ENCODE data around the gene CTSO.

Gene CTSO

DNA sequence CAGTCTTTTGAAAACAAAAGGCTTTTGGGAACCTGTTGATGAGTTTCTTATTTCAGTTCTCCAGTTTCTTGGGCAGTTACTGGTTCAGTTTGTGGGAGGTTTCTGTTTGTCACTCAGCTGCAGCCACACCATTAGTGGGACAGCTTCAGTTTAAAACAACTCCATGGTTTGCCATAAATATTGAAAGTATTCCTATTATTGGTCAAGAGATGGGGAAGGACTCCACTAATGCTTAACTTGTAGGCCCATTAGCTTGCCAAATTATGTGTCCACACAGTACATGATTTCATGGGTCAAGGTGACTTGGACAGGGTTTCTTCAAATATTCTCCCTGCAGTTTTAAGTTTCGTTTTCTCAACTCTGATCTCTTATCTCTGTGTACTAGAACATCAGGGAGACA lies 72.1 kb downstream of the CTSO start:
- TF ChIP-seq, protein P1, sequence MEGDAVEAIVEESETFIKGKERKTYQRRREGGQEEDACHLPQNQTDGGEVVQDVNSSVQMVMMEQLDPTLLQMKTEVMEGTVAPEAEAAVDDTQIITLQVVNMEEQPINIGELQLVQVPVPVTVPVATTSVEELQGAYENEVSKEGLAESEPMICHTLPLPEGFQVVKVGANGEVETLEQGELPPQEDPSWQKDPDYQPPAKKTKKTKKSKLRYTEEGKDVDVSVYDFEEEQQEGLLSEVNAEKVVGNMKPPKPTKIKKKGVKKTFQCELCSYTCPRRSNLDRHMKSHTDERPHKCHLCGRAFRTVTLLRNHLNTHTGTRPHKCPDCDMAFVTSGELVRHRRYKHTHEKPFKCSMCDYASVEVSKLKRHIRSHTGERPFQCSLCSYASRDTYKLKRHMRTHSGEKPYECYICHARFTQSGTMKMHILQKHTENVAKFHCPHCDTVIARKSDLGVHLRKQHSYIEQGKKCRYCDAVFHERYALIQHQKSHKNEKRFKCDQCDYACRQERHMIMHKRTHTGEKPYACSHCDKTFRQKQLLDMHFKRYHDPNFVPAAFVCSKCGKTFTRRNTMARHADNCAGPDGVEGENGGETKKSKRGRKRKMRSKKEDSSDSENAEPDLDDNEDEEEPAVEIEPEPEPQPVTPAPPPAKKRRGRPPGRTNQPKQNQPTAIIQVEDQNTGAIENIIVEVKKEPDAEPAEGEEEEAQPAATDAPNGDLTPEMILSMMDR (IDR thresholded peaks at IDR 0.05; ENCODE audit: low read depth, low read length), result no peak

DNA sequence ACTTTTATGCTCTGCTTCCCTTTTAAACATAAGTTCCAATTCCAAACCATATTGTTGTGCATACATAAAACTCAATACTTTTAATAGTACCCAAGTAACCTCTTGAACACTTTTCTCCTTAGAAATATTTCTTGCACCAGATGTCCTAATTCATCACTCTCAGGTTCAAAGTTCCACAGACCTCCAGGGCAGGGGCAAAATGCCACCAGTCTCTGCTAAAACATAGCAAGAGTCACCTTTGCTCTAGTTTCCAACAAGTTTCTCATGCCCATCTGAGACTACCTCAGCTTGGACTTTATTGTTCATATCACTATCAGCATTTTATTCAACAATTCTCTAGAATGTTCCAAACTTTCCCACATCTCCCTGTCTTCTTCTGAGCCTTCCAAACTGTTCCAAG lies 73.9 kb downstream of the CTSO start:
- no peak overlapping the region for H3K4me3 ChIP-seq (ENCODE audit: low read depth, low read length)
- TF ChIP-seq, protein P1 (IDR thresholded peaks at IDR 0.05; ENCODE audit: low read depth, low read length), result no peak

More for the DNA sequence above, 72.1 kb downstream of the CTSO start:
- no peak overlapping the region for H3K4me3 ChIP-seq (ENCODE audit: low read depth, low read length)

DNA sequence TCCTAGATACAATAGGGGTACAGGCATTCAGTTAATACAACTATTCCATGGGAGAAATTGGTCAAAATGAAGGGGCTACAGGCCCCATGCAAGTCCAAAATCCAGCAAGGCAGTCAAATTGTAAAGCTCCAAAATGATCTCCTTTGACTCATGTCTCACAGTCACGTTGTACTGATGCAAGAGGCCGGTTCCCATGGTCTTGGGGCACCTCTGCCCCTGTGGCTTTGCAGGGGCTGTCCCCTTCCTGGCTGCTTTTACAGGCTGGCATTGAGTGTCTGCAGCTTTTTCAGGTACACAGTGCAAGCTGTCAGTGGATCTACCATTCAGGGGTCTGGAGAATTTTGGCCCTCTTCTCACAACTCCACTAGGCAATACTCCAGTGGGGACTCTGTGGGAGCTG lies 75.1 kb downstream of the CTSO start:
- TF ChIP-seq, protein P1 (IDR thresholded peaks at IDR 0.05; ENCODE audit: low read depth, low read length), result no peak
- H3K4me3 ChIP-seq (ENCODE audit: low read depth, low read length), result no peak overlapping the region

DNA sequence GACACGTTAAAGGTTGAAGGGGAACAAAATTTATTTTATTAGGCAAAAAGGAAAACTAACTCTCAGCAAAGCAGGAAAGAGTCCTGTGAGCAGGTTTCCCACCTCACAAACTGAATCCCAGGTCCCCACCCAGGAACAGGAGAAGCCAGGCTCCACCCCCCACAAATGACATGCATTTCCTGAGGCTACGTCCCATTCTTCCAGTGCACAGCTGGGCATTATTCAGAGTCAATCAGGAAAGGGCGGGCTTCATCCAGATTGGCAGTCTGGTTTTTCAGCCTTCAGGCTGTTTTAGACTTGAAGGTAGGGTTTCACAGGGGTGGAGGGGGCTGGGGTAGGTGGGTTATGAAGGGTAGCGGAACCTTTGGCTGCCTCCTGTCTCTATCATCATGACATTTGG lies 75.7 kb downstream of the CTSO start:
- H3K4me3 ChIP-seq (ENCODE audit: low read depth, low read length), result no peak overlapping the region
- TF ChIP-seq, protein P1 (IDR thresholded peaks at IDR 0.05; ENCODE audit: low read depth, low read length), result no peak

DNA sequence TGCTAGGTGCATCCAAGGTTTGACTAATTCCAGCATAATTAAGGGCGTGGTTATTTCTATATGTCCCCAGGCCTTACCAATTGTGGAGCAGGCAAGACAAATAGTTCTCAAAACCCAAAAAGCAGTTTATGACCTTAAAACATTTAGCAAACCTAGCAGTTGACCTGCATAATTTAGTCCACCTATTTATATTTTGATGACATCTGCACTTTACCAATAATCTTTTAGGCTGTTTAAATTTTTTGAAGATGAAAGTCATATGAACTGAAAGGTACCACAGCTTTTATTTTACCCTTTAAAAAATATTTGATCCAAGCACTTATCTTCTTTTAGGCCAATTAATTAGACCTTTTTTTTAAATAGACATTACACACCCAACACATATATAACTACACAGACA lies 77.8 kb downstream of the CTSO start:
- TF ChIP-seq, protein P1 (IDR thresholded peaks at IDR 0.05; ENCODE audit: low read depth, low read length), result no peak
- no peak overlapping the region for H3K4me3 ChIP-seq (ENCODE audit: low read depth, low read length)

All from WI38 (cell line).